NCI-H345 (cell line): ENCODE measurements around the gene PEX14.
A peak's percentile ranks its signal among the peaks of the same experiment; 100 is the strongest.
"Not testable (repeated sequence)": the region's sequence is repeated elsewhere in the genome, so short reads cannot be mapped to it uniquely, and the experiment has no call there.

Source experiments
- DNase-seq: peaks from one replicate; lab custom pipeline; 2025; lab: John Stamatoyannopoulos, UW

PEX14 gene

GRCh38 chr1:10474613-10475507 lies at the start of gene PEX14:
PEX14 (plus strand) TSS chr1:10474950; CDS start chr1:10474967, 17 bp downstream.
- DNase-seq: peak; percentile 93

GRCh38 chr1:10425826-10426534 lies 48.8 kb upstream of the PEX14 start:
- DNase-seq: not testable (repeated sequence)

- not testable (repeated sequence) for DNase-seq
These were observed 48.3 kb upstream of the PEX14 start for GRCh38 chr1:10426535-10426848.

- DNase-seq: no peak
These were observed 45.8 kb upstream of the PEX14 start for GRCh38 chr1:10428984-10429383.

- peak; percentile 31 for DNase-seq
These were observed 44.9 kb upstream of the PEX14 start for GRCh38 chr1:10429868-10430215.

- peak; percentile 88 for DNase-seq
These were observed 44.3 kb upstream of the PEX14 start, which contains the start of gene CENPS for GRCh38 chr1:10430216-10431069. CENPS (plus strand) TSS chr1:10430433; CDS start chr1:10430518, 85 bp downstream.

GRCh38 chr1:10431070-10431730 lies 43.5 kb upstream of the PEX14 start:
- DNase-seq: no peak

- DNase-seq: no peak
These were observed 41.6 kb upstream of the PEX14 start for GRCh38 chr1:10432910-10433700.

- DNase-seq: no peak
These were observed 41.0 kb upstream of the PEX14 start for GRCh38 chr1:10433790-10434189.

- no peak for DNase-seq
These were observed 40.2 kb upstream of the PEX14 start for GRCh38 chr1:10434590-10434989.

GRCh38 chr1:10437052-10437451 lies 37.7 kb upstream of the PEX14 start:
- DNase-seq: no peak

GRCh38 chr1:10438677-10439163 lies 36.0 kb upstream of the PEX14 start:
- no peak for DNase-seq

GRCh38 chr1:10440305-10440704 lies 34.4 kb upstream of the PEX14 start:
- no peak for DNase-seq

GRCh38 chr1:10440794-10441193 lies 34.0 kb upstream of the PEX14 start:
- DNase-seq: no peak

GRCh38 chr1:10444248-10444647 lies 30.5 kb upstream of the PEX14 start:
- no peak for DNase-seq

- no peak for DNase-seq
These were observed 29.9 kb upstream of the PEX14 start for GRCh38 chr1:10444795-10445397.

- DNase-seq: no peak
These were observed 27.8 kb upstream of the PEX14 start for GRCh38 chr1:10446790-10447422.

GRCh38 chr1:10449751-10450150 lies 25.0 kb upstream of the PEX14 start, which contains the start of gene CORT:
CORT (plus strand) TSS chr1:10450031; CDS start chr1:10450224, 193 bp downstream.
- no peak for DNase-seq

- DNase-seq: no peak
These were observed 24.5 kb upstream of the PEX14 start for GRCh38 chr1:10450156-10450814.
